ENCODE results near the gene PHLDA3. TPM values are rescaled to one million over a fixed set of nuclear protein-coding genes. Genes with fewer than 3 reads are reported as not detected.

The PHLDA3 gene
- polyA plus RNA-seq (2013, experiment 1 of 4) = 7.9 TPM
- polyA plus RNA-seq (2013, experiment 2 of 4) = 9.8 TPM
- polyA plus RNA-seq (2013, experiment 3 of 4) = 8.2 TPM
- polyA plus RNA-seq (2013, experiment 4 of 4) = 9.2 TPM

DNA sequence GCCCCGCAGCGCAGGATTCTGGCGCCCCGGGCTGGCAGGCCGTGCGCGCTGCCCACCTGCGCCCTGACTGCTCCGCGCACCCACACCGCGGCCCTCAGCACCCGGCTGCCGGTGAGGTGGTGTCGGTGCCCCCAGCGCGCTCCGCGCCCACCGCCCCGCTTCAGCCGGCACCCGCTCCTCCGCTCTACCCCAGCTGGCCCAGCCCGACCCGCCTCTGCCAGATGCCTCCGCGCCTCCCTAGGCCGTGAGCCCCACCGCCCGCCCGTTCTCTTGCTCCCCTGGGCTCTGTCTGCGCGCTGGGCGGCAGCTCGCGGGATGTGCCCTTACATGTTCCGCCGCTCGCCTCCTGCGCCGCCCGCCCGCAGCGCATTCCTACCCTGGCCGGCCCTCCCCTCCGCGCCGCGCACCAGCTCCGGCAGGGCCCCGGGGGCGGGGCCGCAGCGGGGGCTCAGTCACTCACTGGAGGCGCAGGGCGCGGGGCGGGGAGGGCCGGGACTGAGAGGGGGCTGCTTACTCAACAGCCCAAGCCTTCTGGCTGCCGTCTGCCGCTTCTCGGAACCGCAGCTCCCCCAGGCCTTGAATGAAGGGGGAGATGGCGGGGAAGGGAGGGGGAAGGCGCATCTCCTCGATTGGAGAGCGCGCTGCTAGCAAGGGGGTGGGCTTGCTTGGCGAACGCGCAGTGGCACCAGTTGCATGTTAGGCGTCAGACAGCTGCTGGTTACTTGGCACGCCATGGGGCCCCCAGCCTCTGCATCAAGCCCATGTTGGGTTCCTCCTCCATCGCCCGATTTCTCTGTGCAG is at the start of gene PHLDA3:
TSS of gene PHLDA3 (minus strand) at position 345 of the 801 bp plus-strand sequence. CDS start 402 bp downstream, outside the sequence.
- Histone ChIP-seq H3K4me3 (ENCODE audit: insufficient read depth, low read depth, low read length) (peak within 1 kb of the TSS; percentile 46), H3K36me3 (ENCODE audit: control insufficient read depth, insufficient read depth, low read length) (no peaks in the 10 kb centered on the region), H3K27ac (ENCODE audit: insufficient read depth, low read depth, low read length, poor library complexity, severe bottlenecking) (no peak within 1 kb of the TSS), H3K4me1 (ENCODE audit: control insufficient read depth, insufficient read depth, low read length) (peaks cover 3% of the 10 kb centered on the region), H3K27me3 (ENCODE audit: control insufficient read depth, insufficient read depth, low read length, poor library complexity, severe bottlenecking) (peaks cover 47% of the 10 kb centered on the region), H3K9me3 (ENCODE audit: control insufficient read depth, low read length) (no peaks in the 10 kb centered on the region)
- WGBS, 2 experiments = 0% methylated on average over 76 of the region's 76 CpGs

DNA sequence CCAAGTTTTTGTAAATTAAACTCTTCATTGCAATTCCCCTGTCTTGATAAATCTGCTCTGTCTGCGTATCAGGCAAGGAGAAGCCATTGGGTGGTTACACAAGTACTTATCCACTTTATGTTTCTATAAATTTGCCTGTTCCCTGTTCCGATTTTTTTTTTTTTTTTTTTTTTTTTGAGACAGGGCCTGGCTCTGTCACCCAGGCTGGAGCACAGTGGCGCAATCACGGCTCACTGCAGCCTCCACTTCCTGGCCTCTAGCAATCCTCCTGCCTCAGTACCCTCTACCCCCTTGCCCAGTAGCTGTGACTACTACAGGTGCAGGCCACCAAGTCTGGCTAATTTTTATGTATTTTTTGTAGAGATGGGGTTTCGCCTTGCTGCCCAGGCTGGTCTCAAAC is 49.1 kb upstream of the PHLDA3 start:
- no peak overlapping the region for H3K27ac ChIP-seq (ENCODE audit: insufficient read depth, low read depth, low read length, poor library complexity, severe bottlenecking)
- 89 to 95% methylated on average over 5 of the region's 5 CpGs for WGBS, 2 experiments

DNA sequence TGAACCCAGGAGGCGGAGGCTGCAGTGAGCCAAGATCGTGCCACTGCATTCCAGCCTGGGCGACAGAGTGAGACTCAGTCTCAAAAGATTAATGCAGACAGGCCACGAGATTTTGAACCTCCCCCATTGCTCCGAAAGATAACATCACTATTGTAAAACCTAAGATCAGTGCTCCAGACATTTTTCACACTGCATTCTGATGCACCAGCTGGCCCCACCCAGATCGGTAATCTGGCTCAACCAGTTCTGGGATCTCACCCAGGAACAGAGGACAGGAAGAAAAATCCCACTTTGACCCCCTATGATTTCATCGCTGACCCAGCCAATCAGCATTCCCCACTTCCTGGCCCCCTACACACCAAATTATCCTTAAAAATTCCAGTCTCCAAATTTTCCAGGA is 48.6 kb upstream of the PHLDA3 start:
- no peaks in the 10 kb centered on the region for H3K36me3 ChIP-seq (ENCODE audit: control insufficient read depth, insufficient read depth, low read length)
- H3K4me3 ChIP-seq (ENCODE audit: insufficient read depth, low read depth, low read length) = no peak overlapping the region
- 94 to 95% methylated on average over 7 of the region's 7 CpGs for WGBS, 2 experiments
- H3K27me3 ChIP-seq (ENCODE audit: control insufficient read depth, insufficient read depth, low read length, poor library complexity, severe bottlenecking) = no peaks in the 10 kb centered on the region
- no peaks in the 10 kb centered on the region for H3K4me1 ChIP-seq (ENCODE audit: control insufficient read depth, insufficient read depth, low read length)
- H3K9me3 ChIP-seq (ENCODE audit: control insufficient read depth, low read length) = no peaks in the 10 kb centered on the region
- no peak overlapping the region for H3K27ac ChIP-seq (ENCODE audit: insufficient read depth, low read depth, low read length, poor library complexity, severe bottlenecking)

More for the DNA sequence above, 49.1 kb upstream of the PHLDA3 start:
- Histone ChIP-seq H3K4me3 (ENCODE audit: insufficient read depth, low read depth, low read length) (no peak overlapping the region), H3K27me3 (ENCODE audit: control insufficient read depth, insufficient read depth, low read length, poor library complexity, severe bottlenecking) (no peaks in the 10 kb centered on the region), H3K36me3 (ENCODE audit: control insufficient read depth, insufficient read depth, low read length) (no peaks in the 10 kb centered on the region), H3K4me1 (ENCODE audit: control insufficient read depth, insufficient read depth, low read length) (no peaks in the 10 kb centered on the region), H3K9me3 (ENCODE audit: control insufficient read depth, low read length) (no peaks in the 10 kb centered on the region)

DNA sequence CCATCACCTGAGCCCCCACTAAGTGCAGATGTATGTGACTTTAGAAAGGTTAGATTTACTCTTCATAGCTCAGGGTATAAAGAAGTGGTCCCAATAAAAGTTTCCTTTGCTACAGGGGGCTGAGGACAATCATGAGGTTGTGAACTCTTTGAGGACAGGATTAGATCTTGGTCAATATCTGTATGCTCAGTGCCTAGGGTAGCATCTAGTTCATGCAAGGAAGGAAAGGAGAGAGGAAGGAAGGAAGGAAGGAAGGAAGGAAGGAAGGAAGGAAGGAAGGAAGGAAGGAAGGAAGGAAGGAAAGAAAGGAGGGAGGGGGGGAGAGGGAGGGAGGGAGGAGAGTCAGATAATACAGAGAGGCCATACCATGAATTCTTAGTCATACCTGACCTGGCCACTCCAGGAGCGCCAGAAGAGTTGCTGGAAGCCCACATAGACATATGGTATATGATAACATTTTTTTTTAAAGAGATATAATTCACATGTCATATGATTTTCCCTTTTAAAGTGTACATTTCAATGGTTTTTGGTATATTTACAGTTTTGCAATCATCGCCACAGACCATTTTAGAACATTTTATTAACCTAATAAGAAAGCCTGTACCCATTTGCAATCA is 47.6 kb upstream of the PHLDA3 start:
- WGBS, 2 experiments = 86 to 96% methylated on average over 2 of the region's 2 CpGs
- Histone ChIP-seq H3K27ac (ENCODE audit: insufficient read depth, low read depth, low read length, poor library complexity, severe bottlenecking) (no peak overlapping the region), H3K4me1 (ENCODE audit: control insufficient read depth, insufficient read depth, low read length) (peaks cover 7% of the 10 kb centered on the region), H3K36me3 (ENCODE audit: control insufficient read depth, insufficient read depth, low read length) (no peaks in the 10 kb centered on the region), H3K27me3 (ENCODE audit: control insufficient read depth, insufficient read depth, low read length, poor library complexity, severe bottlenecking) (no peaks in the 10 kb centered on the region), H3K9me3 (ENCODE audit: control insufficient read depth, low read length) (no peaks in the 10 kb centered on the region), H3K4me3 (ENCODE audit: insufficient read depth, low read depth, low read length) (no peak overlapping the region)

DNA sequence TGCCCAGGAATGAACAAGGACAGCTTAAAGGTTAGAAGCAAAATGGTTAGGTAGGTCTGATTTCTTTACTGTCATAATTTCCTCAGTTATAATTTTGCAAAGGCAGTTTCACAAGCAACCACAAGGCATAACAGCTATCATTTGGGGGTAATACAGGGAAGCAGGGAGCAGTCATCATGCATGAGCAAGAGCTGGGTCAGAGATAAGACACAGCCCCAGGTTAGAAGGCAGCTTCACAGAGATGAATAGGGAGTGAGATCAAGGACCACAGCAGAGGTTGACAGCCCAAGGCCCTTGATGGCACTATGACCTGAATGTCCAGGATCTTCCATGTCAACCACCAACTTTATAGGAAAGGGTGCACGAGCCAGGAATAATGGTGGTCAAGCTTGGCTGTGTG is 46.9 kb upstream of the PHLDA3 start:
- Histone ChIP-seq H3K36me3 (ENCODE audit: control insufficient read depth, insufficient read depth, low read length) (no peaks in the 10 kb centered on the region), H3K27me3 (ENCODE audit: control insufficient read depth, insufficient read depth, low read length, poor library complexity, severe bottlenecking) (no peaks in the 10 kb centered on the region), H3K9me3 (ENCODE audit: control insufficient read depth, low read length) (no peaks in the 10 kb centered on the region), H3K27ac (ENCODE audit: insufficient read depth, low read depth, low read length, poor library complexity, severe bottlenecking) (no peak overlapping the region), H3K4me3 (ENCODE audit: insufficient read depth, low read depth, low read length) (no peak overlapping the region), H3K4me1 (ENCODE audit: control insufficient read depth, insufficient read depth, low read length) (peaks cover 7% of the 10 kb centered on the region)
- WGBS, 2 experiments = 85 to 96% methylated on average over 1 of the region's 1 CpG

DNA sequence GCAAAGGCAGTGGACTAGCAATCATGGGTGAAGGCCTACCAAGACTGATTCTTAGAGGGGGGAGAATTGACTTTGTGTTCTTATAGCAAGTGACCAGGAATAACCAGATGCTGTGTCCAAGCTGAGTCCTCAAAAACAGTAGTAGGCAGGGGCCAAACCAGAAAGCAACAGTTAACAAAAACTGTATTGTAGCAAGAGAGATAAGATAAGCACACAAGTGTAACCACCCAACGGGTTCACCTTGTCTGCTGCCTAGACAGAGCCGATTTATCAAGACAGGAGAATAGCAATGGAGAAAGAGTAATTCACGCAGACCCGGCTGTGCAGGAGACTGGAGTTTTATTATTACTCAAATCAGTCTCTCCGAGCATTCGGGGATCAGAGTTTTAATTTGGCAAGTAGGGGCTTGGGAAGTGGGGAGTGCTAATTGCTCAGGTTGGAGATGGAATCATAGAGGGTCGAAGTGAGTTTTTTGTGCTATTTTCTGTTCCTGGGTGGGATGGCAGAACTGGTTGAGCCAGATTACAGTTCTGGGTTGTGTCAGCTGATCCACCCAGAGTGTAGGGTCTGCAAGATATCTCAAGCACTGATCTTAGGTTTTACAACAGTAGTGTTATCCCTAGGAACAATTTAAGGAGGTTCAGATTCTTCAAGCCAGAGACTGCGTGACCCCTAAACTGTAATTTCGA is 46.2 kb upstream of the PHLDA3 start:
- Histone ChIP-seq H3K27ac (ENCODE audit: insufficient read depth, low read depth, low read length, poor library complexity, severe bottlenecking) (no peak overlapping the region), H3K9me3 (ENCODE audit: control insufficient read depth, low read length) (no peaks in the 10 kb centered on the region), H3K27me3 (ENCODE audit: control insufficient read depth, insufficient read depth, low read length, poor library complexity, severe bottlenecking) (no peaks in the 10 kb centered on the region), H3K36me3 (ENCODE audit: control insufficient read depth, insufficient read depth, low read length) (no peaks in the 10 kb centered on the region), H3K4me1 (ENCODE audit: control insufficient read depth, insufficient read depth, low read length) (peaks cover 7% of the 10 kb centered on the region), H3K4me3 (ENCODE audit: insufficient read depth, low read depth, low read length) (no peak overlapping the region)
- WGBS, 2 experiments = 93% methylated on average over 9 of the region's 9 CpGs

DNA sequence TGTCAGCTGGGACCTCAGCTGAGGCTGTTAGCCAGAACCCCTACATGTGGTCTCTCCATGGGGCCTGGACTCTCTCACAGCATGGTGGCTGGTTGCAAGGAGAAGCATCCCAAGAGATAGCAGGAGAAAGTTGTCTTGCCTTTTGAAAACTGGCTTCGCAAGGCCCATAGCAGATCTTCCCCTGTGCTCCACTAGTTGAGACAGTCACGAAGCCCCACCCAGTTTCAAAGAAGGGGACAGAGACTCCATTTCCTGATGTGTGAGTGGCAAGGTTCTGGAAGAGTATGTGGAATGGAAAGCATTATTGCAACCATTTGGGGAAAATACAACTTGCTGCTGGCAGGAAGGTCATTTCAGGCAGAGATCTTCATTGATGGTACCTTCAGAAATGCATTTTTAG is 45.5 kb upstream of the PHLDA3 start:
- Histone ChIP-seq H3K27ac (ENCODE audit: insufficient read depth, low read depth, low read length, poor library complexity, severe bottlenecking) (no peak overlapping the region), H3K9me3 (ENCODE audit: control insufficient read depth, low read length) (no peaks in the 10 kb centered on the region), H3K4me1 (ENCODE audit: control insufficient read depth, insufficient read depth, low read length) (peaks cover 7% of the 10 kb centered on the region), H3K4me3 (ENCODE audit: insufficient read depth, low read depth, low read length) (no peak overlapping the region), H3K36me3 (ENCODE audit: control insufficient read depth, insufficient read depth, low read length) (no peaks in the 10 kb centered on the region), H3K27me3 (ENCODE audit: control insufficient read depth, insufficient read depth, low read length, poor library complexity, severe bottlenecking) (no peaks in the 10 kb centered on the region)
- 96% methylated on average over 2 of the region's 2 CpGs for WGBS, 2 experiments

DNA sequence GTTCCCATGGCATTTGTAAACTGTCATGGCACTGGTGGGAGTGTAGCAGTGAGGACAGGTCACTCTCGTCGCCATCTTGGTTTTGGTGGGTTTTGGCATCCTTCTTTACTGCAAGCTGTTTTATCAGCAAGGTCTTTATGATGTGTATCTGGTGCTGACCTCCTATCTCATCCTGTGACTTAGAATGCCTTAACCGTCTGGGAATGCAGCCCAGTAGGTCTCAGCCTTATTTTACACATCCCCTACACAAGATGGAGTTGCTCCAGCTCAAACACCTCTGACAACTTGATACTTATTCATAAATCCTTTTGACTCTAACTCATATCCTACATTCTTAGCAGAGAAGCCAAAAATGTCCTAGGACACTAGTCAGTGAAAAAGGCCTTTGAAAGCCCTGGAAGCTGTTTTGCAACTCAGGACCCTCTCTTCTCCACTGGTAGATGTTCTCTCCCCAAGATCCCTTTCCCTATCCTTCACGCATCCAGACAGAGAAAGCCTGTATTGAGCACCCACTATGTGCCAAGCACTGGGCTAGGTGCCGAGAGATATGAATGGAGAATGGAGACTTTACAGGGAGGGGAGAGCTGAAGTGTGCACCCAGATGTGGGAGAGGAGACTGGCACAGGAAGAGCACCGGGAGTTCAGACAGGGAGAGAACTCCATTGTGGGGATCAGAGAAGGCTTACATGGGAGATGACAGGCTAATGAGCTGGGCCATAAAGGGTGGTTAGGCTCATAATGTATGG is 44.7 kb upstream of the PHLDA3 start:
- Histone ChIP-seq H3K27ac (ENCODE audit: insufficient read depth, low read depth, low read length, poor library complexity, severe bottlenecking) (no peak overlapping the region), H3K36me3 (ENCODE audit: control insufficient read depth, insufficient read depth, low read length) (no peaks in the 10 kb centered on the region), H3K4me3 (ENCODE audit: insufficient read depth, low read depth, low read length) (no peak overlapping the region), H3K9me3 (ENCODE audit: control insufficient read depth, low read length) (no peaks in the 10 kb centered on the region), H3K27me3 (ENCODE audit: control insufficient read depth, insufficient read depth, low read length, poor library complexity, severe bottlenecking) (no peaks in the 10 kb centered on the region), H3K4me1 (ENCODE audit: control insufficient read depth, insufficient read depth, low read length) (peaks cover 7% of the 10 kb centered on the region)
- WGBS, 2 experiments = 94 to 95% methylated on average over 6 of the region's 6 CpGs

DNA sequence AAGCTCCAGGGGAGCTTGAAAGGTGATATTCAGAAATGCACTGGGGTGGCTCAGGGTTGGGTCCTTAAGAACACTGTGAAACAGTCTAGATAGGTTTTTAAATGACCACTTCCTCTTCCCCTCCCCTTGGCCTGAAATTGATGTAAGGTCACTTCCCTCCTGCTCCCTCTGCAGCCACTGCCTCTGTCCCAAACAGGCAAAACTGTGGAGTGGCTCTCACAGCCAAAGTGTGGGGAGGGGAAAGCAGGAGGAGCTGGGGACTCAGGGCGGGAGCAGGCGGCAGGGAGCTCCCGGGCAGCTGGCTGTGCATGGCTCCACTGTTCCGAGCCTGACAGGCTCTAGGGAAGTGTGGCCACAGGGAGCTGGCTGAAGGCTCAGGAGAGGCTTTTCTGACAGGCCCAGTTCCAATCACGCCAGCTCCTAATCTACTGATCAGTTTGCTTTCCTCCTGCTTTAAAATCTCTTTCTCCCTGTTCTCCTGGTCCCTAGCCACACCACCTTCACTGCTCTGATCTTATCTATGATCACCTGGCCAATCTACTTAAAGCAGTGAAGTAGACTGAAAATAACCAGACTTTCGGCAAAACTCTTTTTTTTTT is 43.1 kb upstream of the PHLDA3 start:
- Histone ChIP-seq H3K36me3 (ENCODE audit: control insufficient read depth, insufficient read depth, low read length) (no peaks in the 10 kb centered on the region), H3K9me3 (ENCODE audit: control insufficient read depth, low read length) (no peaks in the 10 kb centered on the region), H3K27me3 (ENCODE audit: control insufficient read depth, insufficient read depth, low read length, poor library complexity, severe bottlenecking) (peaks cover 10% of the 10 kb centered on the region), H3K4me3 (ENCODE audit: insufficient read depth, low read depth, low read length) (no peak overlapping the region), H3K4me1 (ENCODE audit: control insufficient read depth, insufficient read depth, low read length) (peaks cover 7% of the 10 kb centered on the region), H3K27ac (ENCODE audit: insufficient read depth, low read depth, low read length, poor library complexity, severe bottlenecking) (no peak overlapping the region)
- 36 to 38% methylated on average over 6 of the region's 6 CpGs for WGBS, 2 experiments

Data from ectodermal cell (in vitro differentiated cells).